GM12892 (cell line): ENCODE results near the gene IL18RAP.

ENCODE experiments used
- DNase-seq: peaks from one replicate; pipeline ENCODE4 v3.0.0; 2011; ENCODE audit not compliant: insufficient read length
- FAIRE-seq: peaks from 2 replicates; lab custom pipeline; 2011; peaks lifted over from hg19 to GRCh38; lab: Jason Lieb, UNC
- POLR2A ChIP-seq: IDR thresholded peaks from 2 replicates; pipeline ENCODE4 v1.6.1; 2011; ENCODE audit warnings: low read depth, low read length, control low read depth
- POLR2AphosphoS5 ChIP-seq: IDR thresholded peaks from 2 replicates; pipeline ENCODE4 v1.6.1; 2011; ENCODE audit warnings: low read depth, low read length, control low read depth
- TAF1 ChIP-seq: IDR thresholded peaks from 2 replicates; pipeline ENCODE4 v1.6.1; 2011; ENCODE audit warnings: low read depth, mild to moderate bottlenecking, control low read depth, low read length, borderline replicate concordance

The IL18RAP gene

DNA sequence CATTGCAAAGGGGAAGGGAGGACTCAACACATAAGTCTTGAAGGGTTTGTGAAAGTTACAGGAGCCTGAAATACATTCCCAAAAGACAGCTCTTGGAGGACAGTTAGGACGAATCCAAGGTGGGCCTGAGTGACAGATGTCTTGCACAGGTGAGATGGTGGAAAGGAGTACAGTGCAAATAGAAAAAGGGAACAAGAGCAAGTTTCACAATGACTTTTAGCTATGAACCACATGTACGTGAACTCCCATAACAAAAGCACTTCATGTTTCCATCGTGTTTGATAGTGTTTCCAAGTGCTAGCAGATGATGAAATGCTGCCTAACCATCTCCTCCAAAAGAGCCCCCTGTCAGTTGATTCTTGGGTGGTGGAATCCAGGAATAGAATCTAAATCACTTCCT lies 1.8 kb downstream of the IL18RAP start:
- no peak for TF ChIP-seq TAF1
- no peak for TF ChIP-seq POLR2A
- no peak for TF ChIP-seq POLR2AphosphoS5
- no peak for DNase-seq
- peak; percentile 86 for FAIRE-seq

DNA sequence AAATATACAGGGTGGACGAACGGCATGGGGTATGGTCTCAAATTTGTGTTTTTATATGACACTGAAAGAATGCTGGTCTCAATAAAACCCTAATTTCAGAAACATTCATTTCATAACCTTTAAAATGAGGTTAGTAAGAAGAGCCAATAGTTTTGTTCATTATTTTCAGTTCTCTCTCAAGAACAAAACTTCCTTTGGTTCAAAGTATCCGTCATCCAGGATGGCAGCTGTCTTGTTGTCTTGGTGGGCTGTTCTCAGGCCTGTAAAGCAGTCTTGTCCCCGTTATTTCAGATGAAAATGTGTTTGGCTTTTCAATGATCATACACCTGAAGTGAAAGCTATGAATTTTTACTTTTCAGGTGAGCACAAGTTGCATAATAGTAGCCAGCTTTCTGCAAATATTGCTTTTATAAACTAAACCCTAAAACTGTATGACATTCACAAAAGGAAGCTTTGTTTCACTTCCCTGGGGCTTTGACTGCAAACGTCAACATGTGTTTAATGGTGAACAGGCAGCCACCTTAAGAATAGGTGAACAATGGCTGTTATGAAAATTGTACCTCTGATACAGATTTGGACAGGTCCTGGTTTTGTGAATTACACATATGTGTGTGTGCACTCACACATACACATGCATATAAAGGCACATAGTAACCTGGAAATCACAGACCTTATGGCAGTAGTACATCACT lies 2.6 kb downstream of the IL18RAP start:
- FAIRE-seq = peak; percentile 72
- TF ChIP-seq POLR2A = no peak
- no peak for TF ChIP-seq POLR2AphosphoS5
- no peak for TF ChIP-seq TAF1
- no peak for DNase-seq

DNA sequence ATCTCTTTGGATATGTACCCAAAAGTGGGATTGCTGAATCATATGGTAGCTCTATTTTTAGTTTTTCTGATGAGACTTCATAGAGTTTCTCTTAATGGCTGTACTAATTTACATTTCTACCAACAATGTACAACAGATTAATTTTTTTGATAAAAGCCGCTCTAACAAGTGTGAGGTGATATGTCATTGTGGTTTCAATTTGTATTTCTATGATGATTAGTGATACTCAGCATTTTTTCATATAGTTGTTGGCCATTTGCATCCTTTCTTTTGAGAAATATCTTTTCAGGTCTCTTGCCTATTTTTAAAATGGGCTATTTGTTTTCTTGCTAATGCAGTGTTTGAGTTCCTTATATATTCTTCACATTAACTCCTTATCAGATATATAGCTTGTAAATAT lies 4.3 kb downstream of the IL18RAP start:
- no peak for FAIRE-seq
- DNase-seq = no peak
- TF ChIP-seq POLR2A (no peak), POLR2AphosphoS5 (no peak), TAF1 (no peak)

DNA sequence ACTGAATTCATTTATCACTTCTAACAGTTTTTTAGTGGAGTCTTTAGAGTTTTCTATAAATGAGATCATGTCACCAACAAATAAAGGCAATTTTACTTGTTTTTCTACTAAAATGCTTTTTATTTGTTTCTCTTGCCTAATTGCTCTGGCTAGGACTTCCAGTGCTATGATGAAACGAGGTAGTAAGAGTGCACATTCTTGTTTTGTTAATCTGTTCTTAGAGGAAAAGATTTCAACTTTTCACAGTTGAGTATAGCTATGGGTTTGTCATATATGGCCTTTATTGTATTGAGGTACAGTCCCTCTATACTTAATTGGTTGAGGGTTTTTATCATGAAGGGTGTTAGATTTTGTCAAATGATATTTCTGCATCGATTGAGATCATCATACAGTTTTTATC lies 5.6 kb downstream of the IL18RAP start:
- FAIRE-seq (no peak), DNase-seq (no peak)
- no peak for TF ChIP-seq TAF1
- no peak for TF ChIP-seq POLR2A
- no peak for TF ChIP-seq POLR2AphosphoS5

DNA sequence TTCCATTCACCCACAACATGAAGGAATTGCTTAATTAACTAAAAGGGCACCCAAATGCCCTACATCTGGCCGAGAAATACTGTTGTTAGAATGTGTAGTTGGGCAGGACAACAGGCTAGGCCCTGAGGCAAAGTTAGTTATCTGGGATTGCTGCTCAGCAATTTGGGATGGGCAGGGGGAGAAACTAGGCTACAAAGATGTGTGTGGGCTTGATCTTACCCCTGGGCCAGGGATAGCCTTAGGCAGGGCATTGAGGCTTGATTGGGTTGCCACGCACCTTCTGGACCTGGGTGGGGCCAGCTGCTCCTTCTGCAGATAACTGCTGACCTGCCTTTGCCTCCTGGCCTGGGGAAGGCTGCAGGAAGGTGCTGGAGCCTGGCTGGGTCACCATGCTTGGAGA lies 9.4 kb downstream of the IL18RAP start:
- DNase-seq (no peak), FAIRE-seq (no peak)
- no peak for TF ChIP-seq POLR2AphosphoS5
- TF ChIP-seq POLR2A = no peak
- TF ChIP-seq TAF1 = no peak

DNA sequence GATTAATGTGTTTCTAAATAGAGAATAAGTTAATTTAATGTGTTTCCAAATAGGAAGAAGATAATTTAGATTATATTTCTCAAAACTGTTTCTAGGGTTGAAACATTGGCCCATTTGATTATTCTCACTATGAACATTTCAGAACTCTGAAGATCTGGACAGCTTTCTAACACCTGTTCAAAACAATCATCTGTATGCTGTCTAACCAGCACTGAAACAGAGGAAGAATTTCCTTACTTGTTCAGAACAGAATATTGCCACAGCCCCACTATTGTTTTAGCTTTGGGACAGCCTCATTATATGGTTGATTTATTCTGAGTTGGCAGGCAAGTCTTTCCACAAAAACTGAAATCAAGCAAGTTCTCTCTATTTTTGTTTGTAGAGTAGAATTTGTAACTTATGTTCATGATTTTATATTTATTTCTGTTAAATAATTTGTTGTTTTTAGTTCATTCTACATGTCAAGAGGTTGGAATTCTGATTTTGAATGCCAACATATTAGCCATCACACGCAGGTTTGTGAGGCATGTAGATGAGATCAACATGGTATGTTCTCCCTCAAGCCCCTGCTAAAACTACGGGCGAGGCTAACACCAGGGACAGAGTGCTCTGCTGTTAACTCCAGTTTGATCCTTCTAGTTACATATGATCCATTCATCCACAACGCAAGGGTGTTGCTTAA lies 11.2 kb downstream of the IL18RAP start:
- FAIRE-seq (no peak), DNase-seq (no peak)
- no peak for TF ChIP-seq POLR2A
- TF ChIP-seq POLR2AphosphoS5 = no peak

DNA sequence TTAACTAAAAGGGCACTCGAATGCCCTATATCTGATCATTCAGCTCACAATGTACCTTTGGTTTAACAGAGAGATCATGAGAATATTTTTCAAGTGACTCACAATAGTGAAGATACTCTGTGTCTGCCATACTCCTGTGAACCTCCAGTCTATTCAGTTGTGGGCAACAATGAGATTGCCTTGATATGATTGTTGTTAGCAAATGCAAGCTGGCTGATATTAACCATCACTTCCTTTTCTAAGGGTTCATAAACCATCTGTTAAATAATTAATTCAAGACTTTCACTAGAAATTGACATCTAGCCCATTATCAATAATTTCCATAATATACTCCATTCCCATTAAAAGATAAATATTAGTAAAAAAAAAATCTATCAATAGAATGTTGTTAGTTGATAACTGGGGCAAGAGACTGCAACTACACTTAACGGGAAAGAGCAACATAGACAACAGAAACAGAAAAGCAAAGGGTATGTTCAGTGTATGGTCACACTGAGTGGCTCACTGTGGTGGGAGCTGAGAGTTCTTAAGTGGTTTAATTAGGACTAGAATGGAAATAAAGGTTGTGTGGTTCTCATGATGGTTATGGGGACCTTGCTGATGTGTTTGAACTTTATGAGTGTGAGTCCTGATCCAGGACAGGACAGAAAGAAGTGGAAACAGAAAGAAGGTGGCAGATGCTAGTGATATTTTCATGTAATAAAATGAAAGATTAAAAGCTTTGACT lies 11.9 kb downstream of the IL18RAP start:
- DNase-seq (no peak), FAIRE-seq (no peak)
- TF ChIP-seq POLR2A (no peak), POLR2AphosphoS5 (no peak), TAF1 (no peak)

DNA sequence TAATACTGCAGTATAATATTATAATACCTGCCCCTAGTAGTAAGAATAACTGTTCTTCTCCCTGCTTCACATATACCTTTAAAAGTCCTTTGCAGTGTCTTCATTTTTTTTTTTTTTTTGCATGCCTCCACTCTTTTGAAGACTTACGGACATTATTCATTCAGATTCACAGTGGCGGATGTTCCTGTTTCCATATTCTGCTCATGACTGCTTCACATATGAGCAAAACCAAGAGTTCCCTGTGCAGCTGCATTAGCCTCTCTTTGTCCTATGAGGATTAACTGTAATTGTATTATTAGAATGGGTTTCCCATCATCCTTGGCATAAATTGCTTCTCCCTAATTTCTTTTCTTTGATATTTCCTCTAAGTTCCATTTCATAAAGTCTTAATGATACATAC lies 12.8 kb downstream of the IL18RAP start:
- no peak for DNase-seq
- FAIRE-seq = no peak
- TF ChIP-seq POLR2A = no peak

DNA sequence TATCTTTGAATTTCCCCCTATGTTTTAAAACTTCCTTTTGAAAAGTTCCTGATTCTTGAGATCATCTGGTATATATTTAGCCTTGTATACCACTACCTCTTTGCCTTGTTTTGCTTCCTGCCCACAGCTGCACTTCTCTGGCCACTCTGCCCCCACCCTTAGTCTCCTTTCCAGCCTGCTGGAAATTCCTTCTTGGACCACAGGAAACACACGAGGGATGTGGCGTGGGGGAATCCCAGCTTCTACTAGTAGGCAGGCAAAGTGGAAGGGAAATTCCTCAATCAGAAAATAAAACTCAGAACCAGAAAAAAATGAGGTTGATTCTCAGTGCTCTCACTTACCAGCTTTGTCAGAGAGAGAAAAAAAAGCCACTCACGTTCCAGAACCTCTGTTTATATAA lies 13.4 kb downstream of the IL18RAP start:
- TF ChIP-seq POLR2A (no peak), POLR2AphosphoS5 (no peak), TAF1 (no peak)
- FAIRE-seq (no peak), DNase-seq (no peak)

DNA sequence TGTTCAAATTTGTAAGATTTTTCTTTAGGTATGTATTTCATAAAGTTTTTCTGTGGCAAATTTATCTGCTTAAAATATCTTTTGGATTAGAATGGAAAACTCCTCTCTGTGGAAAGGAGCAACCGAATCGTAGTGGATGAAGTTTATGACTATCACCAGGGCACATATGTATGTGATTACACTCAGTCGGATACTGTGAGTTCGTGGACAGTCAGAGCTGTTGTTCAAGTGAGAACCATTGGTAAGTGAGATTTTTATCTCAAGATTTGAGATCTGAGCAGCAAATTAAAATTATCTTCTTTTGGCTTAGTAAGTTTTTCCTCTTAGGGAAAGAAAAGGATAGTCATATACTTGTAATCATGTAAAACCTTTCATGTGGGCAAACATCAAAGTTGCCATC lies 14.2 kb downstream of the IL18RAP start:
- TF ChIP-seq POLR2A (no peak), POLR2AphosphoS5 (no peak), TAF1 (no peak)
- FAIRE-seq (no peak), DNase-seq (no peak)

DNA sequence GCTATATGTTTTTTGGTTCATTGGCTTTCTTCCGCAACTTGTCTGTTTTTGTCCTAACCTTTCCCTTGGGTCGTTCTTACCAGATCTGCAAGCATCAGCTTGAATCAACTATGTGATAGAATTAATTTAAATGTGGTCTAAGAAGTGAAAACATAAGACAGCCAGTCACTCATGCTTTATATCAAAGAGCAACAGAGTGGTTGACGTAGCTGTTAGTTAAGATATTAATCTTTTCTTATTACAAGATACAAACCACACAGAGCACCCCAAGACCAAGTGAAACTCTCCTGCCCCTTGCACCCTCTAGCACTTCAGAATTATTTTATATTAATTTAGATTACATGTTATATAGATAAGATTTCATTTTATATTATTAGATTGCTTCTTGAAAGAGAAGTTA lies 15.2 kb downstream of the IL18RAP start:
- FAIRE-seq = no peak
- DNase-seq = no peak
- TF ChIP-seq POLR2AphosphoS5 = no peak
- TF ChIP-seq TAF1 = no peak
- no peak for TF ChIP-seq POLR2A

DNA sequence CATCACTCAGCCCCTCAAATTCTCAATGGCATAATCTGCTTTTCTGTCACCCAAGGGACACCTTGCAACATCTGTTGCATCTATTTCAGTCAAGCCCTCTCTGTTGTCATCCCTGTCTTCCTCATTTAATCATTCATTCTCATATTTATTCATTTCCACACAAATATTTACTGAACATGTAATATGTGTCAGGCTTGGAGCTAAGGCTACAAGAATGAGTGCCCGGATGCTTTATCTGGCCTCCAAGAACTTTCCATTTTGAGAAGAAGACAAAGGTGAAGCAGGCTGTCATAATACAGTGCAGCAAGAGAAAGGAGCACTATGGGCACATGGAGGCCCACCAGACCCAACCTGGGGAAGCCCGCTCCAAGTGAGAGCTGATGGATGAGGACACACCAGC lies 15.6 kb downstream of the IL18RAP start:
- no peak for FAIRE-seq

More for the DNA sequence above, 15.6 kb downstream of the IL18RAP start:
- TF ChIP-seq POLR2A (no peak), TAF1 (no peak), POLR2AphosphoS5 (no peak)
- no peak for DNase-seq
